Stomach (tissue), 9 donors: ENCODE measurements around the gene CCNQ. TPM values are rescaled to one million over a fixed set of nuclear protein-coding genes. Genes with fewer than 3 reads are reported as not detected.
"Not testable (repeated sequence)": the region's sequence is repeated elsewhere in the genome, so short reads cannot be mapped to it uniquely, and the experiment has no call there.

Experiments
- DNase-seq, 2 donors: peaks; one replicate each; pipeline versions ENCODE4 v3.0.0 to v3.0.0-alpha.2; 2013 to 2019
- H3K27ac ChIP-seq, 5 donors: fragments of 200-600 bp in 4 of 5; sonication (generic) in 4 of 5; one replicate each; pipeline ENCODE4 v1.5.1; 2013 to 2019; ENCODE audit warnings: mild to moderate bottlenecking in 1 of 5, moderate library complexity in 1 of 5
- H3K27me3 ChIP-seq, 3 donors: fragments of 200-600 bp; sonication (generic); one replicate each; pipeline ENCODE4 v1.5.1; 2017 to 2019; ENCODE audit warnings: mixed run types in 1 of 3
- H3K36me3 ChIP-seq, 4 donors: fragments of 200-600 bp; sonication (generic); 1 replicate in 3 of 4; 2 replicates in 1 of 4; pipeline ENCODE4 v1.5.1; 2016 to 2019
- H3K4me1 ChIP-seq, 4 donors: fragments of 200-600 bp; sonication (generic); one replicate each; pipeline ENCODE4 v1.5.1; 2016 to 2019
- H3K4me3 ChIP-seq, 4 donors: fragments of 200-600 bp; sonication (generic) in 3 of 4; one replicate each; pipeline ENCODE4 v1.5.1; 2016 to 2019; ENCODE audit warnings: mild to moderate bottlenecking in 1 of 4
- H3K9me3 ChIP-seq, 4 donors: fragments of 200-600 bp; sonication (generic); one replicate each; pipeline ENCODE4 v1.5.1; 2016 to 2019
- EP300 ChIP-seq: sonication (generic); formaldehyde crosslinking; IDR thresholded peaks from one replicate; pipeline ENCODE4 v1.6.1; 2017; ENCODE audit warnings: antibody characterized with exemption
- POLR2A ChIP-seq, 4 donors: fragments of 450-650 bp; IDR thresholded peaks; one replicate each; pipeline ENCODE4 v1.6.1; 2016; ENCODE audit warnings: antibody characterized with exemption in 4 of 4, control low read depth in 2 of 4, mild to moderate bottlenecking in 1 of 4, moderate library complexity in 1 of 4
- POLR2AphosphoS5 ChIP-seq, 3 donors: sonication (generic); formaldehyde crosslinking; IDR thresholded peaks; one replicate each; pipeline ENCODE4 v1.6.1; 2016; ENCODE audit warnings: antibody characterized with exemption in 3 of 3
- WGBS, 5 donors: extraction: QIAGEN DNeasy Blood & Tissue Kit in 3 of 5; methylation state at CpG; one replicate each; pipeline versions ENCODE4 v1.1.5 to v1.1.7; 2013 to 2018; 5-methylcytosine and 5-hydroxymethylcytosine counted together
- intact Hi-C: fragments of 100-400 bp; cut with DNase I; formaldehyde crosslinking; loops from one replicate; pipeline ENCODE4 v1.15.1; 2023; ENCODE audit warnings: low total_unique reads
- polyA plus RNA-seq, 3 donors: library from polyadenylated mRNA; stranded (reverse); fragments of 200-250 nt; gene quantifications; one replicate each; pipeline ENCODE4 v1.2.3, GENCODE V29; 2013
- total RNA-seq, 5 donors: library from RNA; depleted of rRNA; stranded (reverse); fragments of >200 nt; gene quantifications; one replicate each; pipeline versions ENCODE4 v1.1.0 to v1.2.3, GENCODE V29; 2014 to 2016
- TF ChIP-seq, protein P1 (sequence below), 7 experiments: fragments of 450-650 bp in 4 of 7; fragments of 200-600 bp in 3 of 7; sonication (generic) in 3 of 7; IDR thresholded peaks; one replicate each; pipeline ENCODE4 v1.5.1; 2016 to 2019; ENCODE audit warnings: antibody characterized with exemption in 7 of 7, control low read depth in 2 of 7, mild to moderate bottlenecking in 1 of 7
- donor health status: healthy with polysubstance abuse.
- donor health status: Bipolar disorder and iron deficiency.
- donor health status: healthy.

CCNQ gene
- total and polyA plus RNA-seq, 8 donors: 0.58 to 55.4 (median 26.2) TPM; not detected in 1

DNA sequence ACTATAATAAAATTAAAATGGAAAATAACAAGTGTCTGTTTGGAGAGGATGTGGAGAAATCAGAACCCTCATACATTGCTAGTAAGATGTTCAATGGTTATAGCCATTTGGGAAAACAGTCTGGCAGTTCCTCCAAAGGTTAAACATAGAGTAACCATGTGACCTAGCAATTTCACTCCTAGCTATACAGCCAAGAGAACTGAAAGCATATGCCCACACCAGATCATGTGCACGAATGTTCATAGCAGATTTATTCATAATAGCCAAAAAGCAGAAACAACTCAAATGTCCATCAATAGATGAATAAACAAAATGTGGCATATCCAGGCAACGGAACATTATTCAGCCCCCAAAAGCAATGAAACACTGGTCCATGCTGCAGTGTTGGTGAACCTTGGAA lies 9.4 kb upstream of the CCNQ start:
- Histone ChIP-seq H3K9me3 (peaks cover 0 to under 1% (median 0%) of the 10 kb centered on the region in 4 donors), H3K27me3 (peaks cover 0 to 29% (median 5%) of the 10 kb centered on the region in 3 donors), H3K4me1 (peaks cover 0 to 13% (median 9%) of the 10 kb centered on the region in 4 donors), H3K4me3 (no peak overlapping the region), H3K36me3 (no peaks in the 10 kb centered on the region), H3K27ac (no peak overlapping the region)
- intact Hi-C loops: no loop called here
- 49 to 74% (median 62%) methylated on average over 2 of the region's 2 CpGs for WGBS, 5 donors
- DNase-seq: no peak
- TF ChIP-seq POLR2A (IDR thresholded peaks at IDR 0.05) (no peak), EP300 (no peak), POLR2AphosphoS5 (IDR thresholded peaks at IDR 0.05) (no peak)
- TF ChIP-seq, protein P1, sequence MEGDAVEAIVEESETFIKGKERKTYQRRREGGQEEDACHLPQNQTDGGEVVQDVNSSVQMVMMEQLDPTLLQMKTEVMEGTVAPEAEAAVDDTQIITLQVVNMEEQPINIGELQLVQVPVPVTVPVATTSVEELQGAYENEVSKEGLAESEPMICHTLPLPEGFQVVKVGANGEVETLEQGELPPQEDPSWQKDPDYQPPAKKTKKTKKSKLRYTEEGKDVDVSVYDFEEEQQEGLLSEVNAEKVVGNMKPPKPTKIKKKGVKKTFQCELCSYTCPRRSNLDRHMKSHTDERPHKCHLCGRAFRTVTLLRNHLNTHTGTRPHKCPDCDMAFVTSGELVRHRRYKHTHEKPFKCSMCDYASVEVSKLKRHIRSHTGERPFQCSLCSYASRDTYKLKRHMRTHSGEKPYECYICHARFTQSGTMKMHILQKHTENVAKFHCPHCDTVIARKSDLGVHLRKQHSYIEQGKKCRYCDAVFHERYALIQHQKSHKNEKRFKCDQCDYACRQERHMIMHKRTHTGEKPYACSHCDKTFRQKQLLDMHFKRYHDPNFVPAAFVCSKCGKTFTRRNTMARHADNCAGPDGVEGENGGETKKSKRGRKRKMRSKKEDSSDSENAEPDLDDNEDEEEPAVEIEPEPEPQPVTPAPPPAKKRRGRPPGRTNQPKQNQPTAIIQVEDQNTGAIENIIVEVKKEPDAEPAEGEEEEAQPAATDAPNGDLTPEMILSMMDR (IDR thresholded peaks at IDR 0.05): no peak

DNA sequence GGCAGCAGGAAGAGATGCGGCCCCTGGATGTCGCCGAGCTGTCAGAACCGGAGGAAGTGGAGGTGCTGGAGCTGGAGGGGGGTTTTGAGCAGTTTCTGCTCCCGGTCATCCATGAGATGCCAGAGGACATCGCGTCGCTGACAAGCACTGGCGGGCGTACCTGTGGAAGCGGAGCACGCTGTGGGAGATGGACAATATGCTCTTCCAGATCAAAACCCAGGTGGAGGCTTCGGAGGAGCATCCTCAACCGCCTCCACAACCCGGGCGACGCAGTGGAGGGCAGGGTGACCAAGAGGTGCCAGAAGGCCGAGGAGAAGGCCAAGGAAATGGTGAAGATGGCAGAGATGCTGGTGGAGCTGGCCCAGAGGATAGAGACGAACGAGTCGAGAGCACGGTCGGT lies 7.6 kb upstream of the CCNQ start:
- no peak for DNase-seq
- Histone ChIP-seq H3K27me3 (peaks cover 0 to 18% (median 5%) of the 10 kb centered on the region in 3 donors), H3K4me1 (peaks cover 0 to 13% (median 9%) of the 10 kb centered on the region in 4 donors), H3K4me3 (no peak overlapping the region), H3K9me3 (no peaks in the 10 kb centered on the region), H3K36me3 (no peaks in the 10 kb centered on the region), H3K27ac (no peak overlapping the region)
- WGBS, 5 donors: 82 to 89% (median 86%) methylated on average over 14 to 23 of the region's 23 CpGs
- TF ChIP-seq, protein P1 (IDR thresholded peaks at IDR 0.05): no peak
- TF ChIP-seq POLR2AphosphoS5 (IDR thresholded peaks at IDR 0.05): no peak
- TF ChIP-seq EP300: no peak
- no peak for TF ChIP-seq POLR2A (IDR thresholded peaks at IDR 0.05)
- intact Hi-C loops: no loop called here

DNA sequence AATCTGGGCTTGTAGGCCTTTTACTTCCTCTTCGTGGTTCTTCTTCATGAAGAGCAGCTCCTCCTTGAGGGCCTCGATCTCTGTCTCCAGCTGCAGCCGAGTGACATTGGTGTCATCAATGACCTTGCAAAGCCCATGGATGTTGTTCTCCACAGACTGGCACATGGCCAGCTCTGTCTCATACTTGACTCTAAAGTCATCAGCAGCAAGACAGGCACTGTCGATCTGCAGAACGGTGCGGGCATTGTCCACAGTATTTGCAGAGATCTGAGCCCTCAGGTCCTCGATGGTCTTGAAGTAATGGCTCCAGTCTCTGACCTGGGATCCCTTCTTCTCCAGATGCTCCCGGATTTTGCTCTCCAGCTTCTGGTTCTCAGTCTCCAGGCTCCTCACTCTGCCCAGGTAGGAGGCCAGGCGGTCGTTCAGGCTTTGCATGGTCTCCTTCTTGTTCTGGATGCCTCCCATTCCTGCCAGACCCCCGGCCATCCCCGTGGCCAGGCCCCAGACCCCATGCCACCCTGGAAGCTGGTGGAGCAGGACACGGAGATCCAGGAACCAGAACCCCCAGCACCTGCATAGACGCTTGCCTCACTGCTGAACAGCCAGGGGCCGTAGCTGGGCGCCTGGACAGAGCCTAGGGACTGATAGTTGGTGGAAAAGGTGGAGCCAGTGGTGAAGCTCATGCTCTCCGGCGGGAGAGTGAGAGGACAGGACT lies 5.9 kb upstream of the CCNQ start:
- H3K9me3 ChIP-seq, H3K27me3 ChIP-seq, intact Hi-C loops, H3K27ac ChIP-seq, H3K4me3 ChIP-seq, DNase-seq, H3K36me3 ChIP-seq: not testable (repeated sequence)
- H3K4me1 ChIP-seq: peaks cover 0 to 15% (median 11%) of the 10 kb centered on the region in 4 donors
- WGBS, 5 donors: 80 to 90% (median 86%) methylated on average over 11 to 18 of the region's 18 CpGs

DNA sequence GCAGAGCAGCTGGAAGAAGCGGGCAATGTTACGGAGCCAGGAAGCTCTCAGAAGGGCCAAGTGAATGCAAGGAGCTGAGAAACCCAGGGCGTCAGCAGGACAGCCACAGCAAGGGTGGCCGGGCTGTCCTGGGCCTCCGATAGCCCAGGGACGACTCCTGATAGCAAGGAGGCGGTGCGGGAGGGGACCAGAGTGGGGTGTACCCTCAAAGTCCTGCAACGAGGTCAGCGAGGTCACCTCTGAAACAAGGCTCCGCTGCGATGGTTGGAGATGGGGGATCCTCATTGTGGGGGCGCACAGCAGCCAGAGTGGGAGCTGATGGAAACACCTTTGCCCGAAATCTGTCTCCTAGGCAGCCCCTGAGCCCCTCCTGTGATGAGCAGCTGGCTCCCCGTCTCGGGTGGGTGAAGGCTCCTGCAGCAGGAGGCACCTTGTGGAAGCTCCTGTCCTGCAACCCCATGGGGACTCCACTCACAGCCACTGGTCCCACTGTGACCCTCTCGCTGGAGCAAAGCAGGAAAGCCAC lies 4.3 kb upstream of the CCNQ start:
- TF ChIP-seq EP300 (no peak), POLR2A (IDR thresholded peaks at IDR 0.05) (no peak), POLR2AphosphoS5 (IDR thresholded peaks at IDR 0.05) (no peak)
- TF ChIP-seq, protein P1 (IDR thresholded peaks at IDR 0.05): no peak
- intact Hi-C loops: no loop called here
- peaks cover 0 to 7% (median 0%) of the 10 kb centered on the region in 3 donors for H3K27me3 ChIP-seq

DNA sequence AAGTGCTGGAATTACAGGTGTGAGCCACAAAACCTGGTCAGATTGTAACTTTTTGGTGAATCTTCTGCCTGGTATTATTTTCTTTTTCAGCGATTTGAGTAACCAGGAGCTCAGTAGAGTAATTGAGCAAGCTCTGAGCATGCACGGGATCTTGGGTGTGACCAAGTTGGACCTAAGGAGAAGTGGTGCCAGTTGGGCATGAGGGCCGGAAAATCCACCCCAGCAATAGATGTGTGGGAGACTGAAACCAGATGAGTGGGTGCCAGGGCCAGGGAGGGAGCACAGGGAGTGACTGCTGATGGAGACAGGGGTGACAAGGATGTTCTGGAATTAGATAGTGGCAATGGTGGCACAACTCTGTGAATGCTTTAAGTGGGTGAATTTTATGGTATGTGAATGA lies 3.7 kb upstream of the CCNQ start:
- Histone ChIP-seq H3K36me3 (no peaks in the 10 kb centered on the region), H3K27me3 (peaks cover 0 to 7% (median 0%) of the 10 kb centered on the region in 3 donors), H3K4me3 (no peak overlapping the region), H3K27ac (no peak overlapping the region), H3K4me1 (peaks cover 4 to 19% (median 15%) of the 10 kb centered on the region in 4 donors), H3K9me3 (peaks cover 0 to 10% (median 4%) of the 10 kb centered on the region in 4 donors)
- DNase-seq: no peak
- intact Hi-C loops: no loop called here
- no peak for TF ChIP-seq POLR2AphosphoS5 (IDR thresholded peaks at IDR 0.05)
- TF ChIP-seq EP300: no peak
- no peak for TF ChIP-seq POLR2A (IDR thresholded peaks at IDR 0.05)
- TF ChIP-seq, protein P1 (IDR thresholded peaks at IDR 0.05): no peak
- WGBS, 5 donors: 69 to 96% (median 89%) methylated on average over 2 to 3 of the region's 3 CpGs

More for the DNA sequence above, 4.3 kb upstream of the CCNQ start:
- 83 to 98% (median 92%) methylated on average over 8 to 17 of the region's 17 CpGs for WGBS, 5 donors
- no peak overlapping the region for H3K27ac ChIP-seq
- peaks cover 0 to 7% (median 3%) of the 10 kb centered on the region in 4 donors for H3K9me3 ChIP-seq
- H3K4me3 ChIP-seq: no peak overlapping the region
- no peaks in the 10 kb centered on the region for H3K36me3 ChIP-seq
- no peak for DNase-seq
- peaks cover 0 to 14% (median 12%) of the 10 kb centered on the region in 4 donors for H3K4me1 ChIP-seq
